ENCODE measurements around the gene C16orf92. TPM values are rescaled to one million over a fixed set of nuclear protein-coding genes. Genes with fewer than 3 reads are reported as not detected.

Gene C16orf92
- total and polyA plus RNA-seq, 7 experiments from 2014 or later: not detected

GRCh38 chr16:30054959-30055553, 32.1 kb downstream of the C16orf92 start:
- H3K4me1 ChIP-seq (ENCODE audit: control insufficient read depth in 2 of 2, insufficient read depth in 2 of 2, low read length in 2 of 2): peaks cover 4 to 5% of the 10 kb centered on the region in 2 donors
- ChIA-PET CTCF (interaction anchor here (0.6 to 1.9 kb wide), 8 partner anchors 10 to 1199 kb away, joined by 3 to 10 read pairs (median 4); partner anchors contain the start of genes ALDOA and TLCD3B), POLR2A (interaction anchor here (0.6 to 7.7 kb wide), 8 partner anchors 8 to 574 kb away, joined by 3 to 48 read pairs (median 3); partner anchors contain the start of genes ALDOA, CORO1A and YPEL3)
- H3K27me3 ChIP-seq (ENCODE audit: control insufficient read depth in 2 of 2, insufficient read depth in 2 of 2, low read length in 2 of 2): no peaks in the 10 kb centered on the region
- Mint-ChIP-seq H3K4me3 (peak overlapping the region; percentile 11 to 88 (median 58)), H3K27me3 (no peaks in the 10 kb centered on the region), H3K27ac (peak overlapping the region in 8 of 9 donors; percentile 16 to 82 (median 70)), H3K4me1 (peaks cover 6 to 35% (median 24%) of the 10 kb centered on the region in 7 donors), H3K9me3 (peaks cover 0 to 1% (median 0%) of the 10 kb centered on the region in 11 donors), H3K36me3 (no peaks in the 10 kb centered on the region)
- H3K27ac ChIP-seq (ENCODE audit: low read depth, low read length): no peak overlapping the region
- H3K4me3 ChIP-seq (ENCODE audit: low read length): no peak overlapping the region
- peak in 7 of 9 donors; percentile 31 to 63 (median 40) for DNase-seq
- peak; percentile 75 for ATAC-seq
- no peaks in the 10 kb centered on the region for H3K9me3 ChIP-seq (ENCODE audit: control insufficient read depth in 2 of 3, low read length in 3 of 3)
- no peaks in the 10 kb centered on the region for H3K36me3 ChIP-seq (ENCODE audit: control insufficient read depth in 2 of 3, insufficient read depth in 3 of 3, low read length in 3 of 3)
- intact Hi-C loops (cut with micrococcal nuclease): loop anchor here (1.0 to 5.0 kb wide), 2 partner anchors 13 to 37 kb away; partner anchors contain the start of gene TBX6 (in 1 of the 2)

- intact Hi-C loops (cut with micrococcal nuclease): loop anchor here in 1 of 2 donors (10.0 kb wide), 1 partner anchor 344 kb away; the partner anchor contains the start of gene ZNF771
- Histone ChIP-seq H3K4me3 (ENCODE audit: low read length) (no peak overlapping the region), H3K27ac (ENCODE audit: low read depth, low read length) (no peak overlapping the region), H3K36me3 (ENCODE audit: control insufficient read depth in 2 of 3, insufficient read depth in 3 of 3, low read length in 3 of 3) (peaks cover 0 to 7% (median 0%) of the 10 kb centered on the region in 3 experiments), H3K9me3 (ENCODE audit: control insufficient read depth in 2 of 3, low read length in 3 of 3) (no peaks in the 10 kb centered on the region), H3K27me3 (ENCODE audit: control insufficient read depth in 2 of 2, insufficient read depth in 2 of 2, low read length in 2 of 2) (no peaks in the 10 kb centered on the region), H3K4me1 (ENCODE audit: control insufficient read depth in 2 of 2, insufficient read depth in 2 of 2, low read length in 2 of 2) (peaks cover 0 to 8% of the 10 kb centered on the region in 2 donors)
- DNase-seq: no peak
- Mint-ChIP-seq H3K27me3 (no peaks in the 10 kb centered on the region), H3K4me3 (peak overlapping the region in 1 of 10 donors; percentile 73), H3K9me3 (no peaks in the 10 kb centered on the region), H3K36me3 (peaks cover 0 to 1% (median 0%) of the 10 kb centered on the region in 5 donors), H3K4me1 (peaks cover 2 to 10% (median 8%) of the 10 kb centered on the region in 7 donors), H3K27ac (peak overlapping the region in 3 of 9 donors; percentile 31 to 72 (median 31))
- ChIA-PET POLR2A (interaction anchor here (1.0 kb wide), 1 partner anchor 659 kb away, joined by 4 read pairs; no protein-coding TSS in a partner anchor), CTCF (no interaction called here)
- ATAC-seq: no peak
Measured at GRCh38 chr16:30060346-30060745, 37.3 kb downstream of the C16orf92 start.

GRCh38 chr16:30060836-30061554, 38.0 kb downstream of the C16orf92 start:
- Histone ChIP-seq H3K9me3 (ENCODE audit: control insufficient read depth in 2 of 3, low read length in 3 of 3) (no peaks in the 10 kb centered on the region), H3K4me3 (ENCODE audit: low read length) (no peak overlapping the region), H3K4me1 (ENCODE audit: control insufficient read depth in 2 of 2, insufficient read depth in 2 of 2, low read length in 2 of 2) (peaks cover 0 to 8% of the 10 kb centered on the region in 2 donors), H3K36me3 (ENCODE audit: control insufficient read depth in 2 of 3, insufficient read depth in 3 of 3, low read length in 3 of 3) (peaks cover 0 to 12% (median 0%) of the 10 kb centered on the region in 3 experiments), H3K27ac (ENCODE audit: low read depth, low read length) (no peak overlapping the region), H3K27me3 (ENCODE audit: control insufficient read depth in 2 of 2, insufficient read depth in 2 of 2, low read length in 2 of 2) (no peaks in the 10 kb centered on the region)
- no peaks in the 10 kb centered on the region for H3K27me3 Mint-ChIP-seq
- peak overlapping the region in 3 of 9 donors; percentile 31 to 72 (median 31) for H3K27ac Mint-ChIP-seq
- ChIA-PET POLR2A (interaction anchor here (1.1 to 1.6 kb wide), 3 partner anchors 28 to 122 kb away, joined by 3 to 5 read pairs (median 3); partner anchors contain the start of gene CORO1A), CTCF (interaction anchor here (1.3 kb wide), 1 partner anchor 349 kb away, joined by 3 read pairs; no protein-coding TSS in a partner anchor)
- DNase-seq (no peak), ATAC-seq (no peak)
- H3K9me3 Mint-ChIP-seq: no peaks in the 10 kb centered on the region
- intact Hi-C loops (cut with micrococcal nuclease): loop anchor here in 1 of 2 donors (10.0 kb wide), 1 partner anchor 344 kb away; the partner anchor contains the start of gene ZNF771
- H3K36me3 Mint-ChIP-seq: peaks cover 0 to 1% (median 0%) of the 10 kb centered on the region in 5 donors
- H3K4me1 Mint-ChIP-seq: peaks cover 2 to 9% (median 7%) of the 10 kb centered on the region in 7 donors
- no peak overlapping the region for H3K4me3 Mint-ChIP-seq

- POLR2A ChIA-PET: interaction anchor here (0.6 to 6.3 kb wide), 11 partner anchors 8 to 1184 kb away, joined by 3 to 94 read pairs (median 4); partner anchors contain the start of genes CORO1A, PAGR1, TAOK2 and TBX6
- peak overlapping the region; percentile 94 for H3K4me3 ChIP-seq (ENCODE audit: low read length)
Measured at GRCh38 chr16:30063278-30063892, 40.4 kb downstream of the C16orf92 start.

GRCh38 chr16:30063893-30064728, 41.1 kb downstream of the C16orf92 start:
- H3K36me3 Mint-ChIP-seq: peaks cover 0 to 25% (median 13%) of the 10 kb centered on the region in 5 donors
- H3K9me3 Mint-ChIP-seq: no peaks in the 10 kb centered on the region
- peak overlapping the region; percentile 90 to 99 (median 98) for H3K27ac Mint-ChIP-seq
- Histone ChIP-seq H3K9me3 (ENCODE audit: control insufficient read depth in 2 of 3, low read length in 3 of 3) (no peaks in the 10 kb centered on the region), H3K27me3 (ENCODE audit: control insufficient read depth in 2 of 2, insufficient read depth in 2 of 2, low read length in 2 of 2) (no peaks in the 10 kb centered on the region), H3K36me3 (ENCODE audit: control insufficient read depth in 2 of 3, insufficient read depth in 3 of 3, low read length in 3 of 3) (peaks cover 7 to 35% (median 10%) of the 10 kb centered on the region in 3 experiments), H3K27ac (ENCODE audit: low read depth, low read length) (peak overlapping the region; percentile 83), H3K4me1 (ENCODE audit: control insufficient read depth in 2 of 2, insufficient read depth in 2 of 2, low read length in 2 of 2) (peaks cover 13 to 30% of the 10 kb centered on the region in 2 donors), H3K4me3 (ENCODE audit: low read length) (peak overlapping the region; percentile 94)
- H3K4me3 Mint-ChIP-seq: peak overlapping the region; percentile 96 to 100 (median 99)
- H3K4me1 Mint-ChIP-seq: peaks cover 16 to 34% (median 27%) of the 10 kb centered on the region in 7 donors
- H3K27me3 Mint-ChIP-seq: no peaks in the 10 kb centered on the region
- ATAC-seq: peak; percentile 32
- ChIA-PET POLR2A (interaction anchor here (0.7 to 6.3 kb wide), 22 partner anchors 9 to 595 kb away, joined by 3 to 159 read pairs (median 6); partner anchors contain the start of genes CORO1A, KCTD13, PAGR1 and PPP4C), CTCF (interaction anchor here (0.6 to 1.9 kb wide), 5 partner anchors 9 to 344 kb away, joined by 3 to 8 read pairs (median 4); partner anchors contain the start of genes PPP4C and ZNF771)
- intact Hi-C loops (cut with micrococcal nuclease): loop anchor here (1.0 to 10.0 kb wide), 7 partner anchors 11 to 595 kb away; partner anchors contain the start of genes MAPK3 (in 2 of the 2), FBRS (in 1 of the 2) and ZNF771 (in 1 of the 2)
- DNase-seq: peak; percentile 30 to 72 (median 69)

More at GRCh38 chr16:30063278-30063892, 40.4 kb downstream of the C16orf92 start:
- Mint-ChIP-seq H3K4me3 (peak overlapping the region; percentile 96 to 100 (median 99)), H3K36me3 (peaks cover 0 to 18% (median 9%) of the 10 kb centered on the region in 5 donors), H3K27me3 (no peaks in the 10 kb centered on the region), H3K27ac (peak overlapping the region; percentile 30 to 99 (median 98)), H3K9me3 (no peaks in the 10 kb centered on the region), H3K4me1 (peaks cover 16 to 27% (median 21%) of the 10 kb centered on the region in 7 donors)
- H3K27ac ChIP-seq (ENCODE audit: low read depth, low read length): peak overlapping the region; percentile 83
- ATAC-seq (no peak), DNase-seq (no peak)
- H3K36me3 ChIP-seq (ENCODE audit: control insufficient read depth in 2 of 3, insufficient read depth in 3 of 3, low read length in 3 of 3): peaks cover under 1 to 28% (median 4%) of the 10 kb centered on the region in 3 experiments
- no peaks in the 10 kb centered on the region for H3K27me3 ChIP-seq (ENCODE audit: control insufficient read depth in 2 of 2, insufficient read depth in 2 of 2, low read length in 2 of 2)
- no peaks in the 10 kb centered on the region for H3K9me3 ChIP-seq (ENCODE audit: control insufficient read depth in 2 of 3, low read length in 3 of 3)
- CTCF ChIA-PET: interaction anchor here (0.7 to 1.9 kb wide), 3 partner anchors 12 to 308 kb away, joined by 3 to 8 read pairs (median 4); partner anchors contain the start of gene PPP4C
- peaks cover 13 to 24% of the 10 kb centered on the region in 2 donors for H3K4me1 ChIP-seq (ENCODE audit: control insufficient read depth in 2 of 2, insufficient read depth in 2 of 2, low read length in 2 of 2)
- intact Hi-C loops (cut with micrococcal nuclease): loop anchor here in 1 of 2 donors (10.0 kb wide), 1 partner anchor 341 kb away; the partner anchor contains the start of gene ZNF771

Data from naive thymus-derived CD4-positive, alpha-beta T cell (primary cell).